Measurements from ENCODE around the gene BHMT.

GRCh38 chr5:79140553-79140952 is 28.9 kb downstream of the BHMT start:
- TF ChIP-seq POLR2A (IDR thresholded peaks at IDR 0.05; ENCODE audit: low read depth, low read length) (no peak), MXI1 (IDR thresholded peaks at IDR 0.05; ENCODE audit: borderline replicate concordance, low read depth, low read length) (no peak), RAD21 (IDR thresholded peaks at IDR 0.05; ENCODE audit: low read length) (no peak), CEBPB (IDR thresholded peaks at IDR 0.05; ENCODE audit: low read depth, low read length) (no peak), SMC3 (IDR thresholded peaks at IDR 0.05; ENCODE audit: low read depth, low read length) (no peak), ELK1 (IDR thresholded peaks at IDR 0.05; ENCODE audit: borderline replicate concordance, low read depth, low read length) (no peak), BHLHE40 (IDR thresholded peaks at IDR 0.05; ENCODE audit: low read depth, low read length) (no peak), FOS (IDR thresholded peaks at IDR 0.05; ENCODE audit: low read depth, low read length) (no peak), MAZ (IDR thresholded peaks at IDR 0.05; ENCODE audit: borderline replicate concordance, low read depth, low read length) (no peak), RFX5 (IDR thresholded peaks at IDR 0.05; ENCODE audit: low read depth, low read length) (no peak), RCOR1 (IDR thresholded peaks at IDR 0.05; ENCODE audit: insufficient replicate concordance, low read length) (no peak), MAFK (IDR thresholded peaks at IDR 0.05; ENCODE audit: low read depth, low read length) (no peak)
- TF ChIP-seq, protein P1, sequence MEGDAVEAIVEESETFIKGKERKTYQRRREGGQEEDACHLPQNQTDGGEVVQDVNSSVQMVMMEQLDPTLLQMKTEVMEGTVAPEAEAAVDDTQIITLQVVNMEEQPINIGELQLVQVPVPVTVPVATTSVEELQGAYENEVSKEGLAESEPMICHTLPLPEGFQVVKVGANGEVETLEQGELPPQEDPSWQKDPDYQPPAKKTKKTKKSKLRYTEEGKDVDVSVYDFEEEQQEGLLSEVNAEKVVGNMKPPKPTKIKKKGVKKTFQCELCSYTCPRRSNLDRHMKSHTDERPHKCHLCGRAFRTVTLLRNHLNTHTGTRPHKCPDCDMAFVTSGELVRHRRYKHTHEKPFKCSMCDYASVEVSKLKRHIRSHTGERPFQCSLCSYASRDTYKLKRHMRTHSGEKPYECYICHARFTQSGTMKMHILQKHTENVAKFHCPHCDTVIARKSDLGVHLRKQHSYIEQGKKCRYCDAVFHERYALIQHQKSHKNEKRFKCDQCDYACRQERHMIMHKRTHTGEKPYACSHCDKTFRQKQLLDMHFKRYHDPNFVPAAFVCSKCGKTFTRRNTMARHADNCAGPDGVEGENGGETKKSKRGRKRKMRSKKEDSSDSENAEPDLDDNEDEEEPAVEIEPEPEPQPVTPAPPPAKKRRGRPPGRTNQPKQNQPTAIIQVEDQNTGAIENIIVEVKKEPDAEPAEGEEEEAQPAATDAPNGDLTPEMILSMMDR (conservative IDR thresholded peaks at IDR 0.05; ENCODE audit: low read depth, low read length): no peak
- TF ChIP-seq, protein P2, sequence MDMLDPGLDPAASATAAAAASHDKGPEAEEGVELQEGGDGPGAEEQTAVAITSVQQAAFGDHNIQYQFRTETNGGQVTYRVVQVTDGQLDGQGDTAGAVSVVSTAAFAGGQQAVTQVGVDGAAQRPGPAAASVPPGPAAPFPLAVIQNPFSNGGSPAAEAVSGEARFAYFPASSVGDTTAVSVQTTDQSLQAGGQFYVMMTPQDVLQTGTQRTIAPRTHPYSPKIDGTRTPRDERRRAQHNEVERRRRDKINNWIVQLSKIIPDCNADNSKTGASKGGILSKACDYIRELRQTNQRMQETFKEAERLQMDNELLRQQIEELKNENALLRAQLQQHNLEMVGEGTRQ (IDR thresholded peaks at IDR 0.05; ENCODE audit: low read depth, low read length): no peak

Data from IMR-90 (cell line).